ENCODE measurements around the gene EVC. TPM values are rescaled to one million over a fixed set of nuclear protein-coding genes. Genes with fewer than 3 reads are reported as not detected.
"Not testable (repeated sequence)": the region's sequence is repeated elsewhere in the genome, so short reads cannot be mapped to it uniquely, and the experiment has no call there.

Gene EVC
- total RNA-seq, 1 donor from 2014 or later, result 5.3 TPM

- DNase-seq (no peak), ATAC-seq (ENCODE audit: poor library complexity) (no peak)
- intact Hi-C loops (cut with DNase I), result no loop called here
These were observed 86.9 kb downstream of the EVC start for GRCh38 chr4:5797866-5798265.

DNA sequence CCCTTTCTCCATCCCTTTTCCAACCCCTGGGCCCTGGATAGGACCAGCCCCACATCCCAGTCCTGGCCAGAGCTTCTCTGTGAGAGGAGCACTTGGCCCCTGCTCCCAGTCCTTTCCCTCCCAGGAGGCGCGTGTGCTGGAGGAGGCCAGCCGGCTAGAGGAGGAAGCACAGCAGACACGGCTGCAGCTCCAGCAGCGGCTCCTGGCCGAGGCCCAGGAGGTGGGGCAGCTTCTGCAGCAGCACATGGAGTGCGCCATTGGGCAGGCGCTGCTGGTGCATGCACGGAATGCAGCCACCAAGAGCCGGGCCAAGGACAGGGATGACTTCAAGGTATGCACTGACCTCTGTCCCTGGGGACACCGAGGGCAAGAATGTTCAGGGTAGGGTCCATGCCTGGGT, 87.5 kb downstream of the EVC start:
- ATAC-seq (ENCODE audit: poor library complexity), result peak; percentile 71
- intact Hi-C loops (cut with DNase I), result no loop called here

GRCh38 chr4:5798946-5799345, 87.9 kb downstream of the EVC start:
- DNase-seq, result no peak
- intact Hi-C loops (cut with DNase I), result no loop called here
- ATAC-seq (ENCODE audit: poor library complexity), result no peak

More for the DNA sequence above, 87.5 kb downstream of the EVC start:
- peak; percentile 74 for DNase-seq

DNA sequence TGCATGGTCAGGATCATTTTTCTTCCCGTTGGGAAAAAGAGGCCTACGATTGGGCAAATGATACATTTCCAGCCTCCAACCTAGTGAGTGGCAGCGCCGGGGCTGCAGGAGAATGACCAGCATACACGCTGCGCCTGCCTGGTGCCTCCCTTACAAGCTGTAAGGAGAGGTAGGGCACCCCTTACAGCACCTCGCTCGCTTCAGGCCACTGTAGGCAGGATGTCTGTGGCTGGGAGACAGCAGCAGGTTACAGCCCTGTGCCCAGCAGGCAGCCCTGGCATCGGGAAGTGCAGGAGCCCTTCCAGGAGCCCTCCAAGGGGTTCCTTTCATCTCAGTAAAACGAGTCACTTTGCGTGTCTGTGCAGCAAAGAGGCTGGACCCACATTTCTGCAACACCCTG, 88.4 kb downstream of the EVC start:
- no peak for ATAC-seq (ENCODE audit: poor library complexity)
- no peak for DNase-seq
- intact Hi-C loops (cut with DNase I), result no loop called here

GRCh38 chr4:5800496-5800895, 89.5 kb downstream of the EVC start:
- intact Hi-C loops (cut with DNase I), result no loop called here
- ATAC-seq (ENCODE audit: poor library complexity), result no peak
- DNase-seq, result no peak

GRCh38 chr4:5801696-5802095, 90.7 kb downstream of the EVC start:
- ATAC-seq (ENCODE audit: poor library complexity) (no peak), DNase-seq (no peak)
- intact Hi-C loops (cut with DNase I), result no loop called here

DNA sequence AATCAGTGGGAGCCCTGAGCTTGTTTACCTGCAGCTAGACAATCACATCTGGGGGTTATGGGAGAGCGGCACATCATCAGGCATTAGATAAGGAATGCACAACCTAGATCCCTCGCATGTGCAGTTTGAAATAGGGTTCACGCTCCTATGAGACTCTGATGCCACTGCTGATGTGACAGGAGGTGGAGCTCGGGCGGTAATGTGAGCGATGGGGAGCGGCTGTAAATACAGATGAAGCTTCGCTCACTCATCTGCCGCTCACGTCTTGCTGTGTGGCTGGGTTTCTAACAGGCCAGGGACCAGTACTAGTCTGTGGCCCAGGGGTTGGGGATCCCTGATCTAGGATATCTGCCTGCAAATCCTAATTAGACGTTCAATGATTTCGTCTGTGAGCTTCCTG, 91.6 kb downstream of the EVC start:
- no peak for ATAC-seq (ENCODE audit: poor library complexity)
- no peak for DNase-seq
- intact Hi-C loops (cut with DNase I), result no loop called here

- intact Hi-C loops (cut with DNase I), result no loop called here
- DNase-seq (no peak), ATAC-seq (ENCODE audit: poor library complexity) (no peak)
These were observed 93.7 kb downstream of the EVC start for GRCh38 chr4:5804656-5805055.

GRCh38 chr4:5805270-5805669, 94.3 kb downstream of the EVC start:
- ATAC-seq (ENCODE audit: poor library complexity) (no peak), DNase-seq (no peak)
- intact Hi-C loops (cut with DNase I), result no loop called here

- intact Hi-C loops (cut with DNase I), result no loop called here
- DNase-seq (no peak), ATAC-seq (ENCODE audit: poor library complexity) (no peak)
These were observed 97.2 kb downstream of the EVC start for GRCh38 chr4:5808081-5808741.

- ATAC-seq (ENCODE audit: poor library complexity) (no peak), DNase-seq (no peak)
- intact Hi-C loops (cut with DNase I), result no loop called here
These were observed 98.3 kb downstream of the EVC start for GRCh38 chr4:5809216-5809776.

- ATAC-seq (ENCODE audit: poor library complexity), result no peak
- intact Hi-C loops (cut with DNase I), result loop anchor here (10.0 kb wide), 1 partner anchor 755 kb away; the partner anchor contains the start of gene STK32B
- DNase-seq, result no peak
These were observed 99.2 kb downstream of the EVC start for GRCh38 chr4:5810151-5810550.

DNA sequence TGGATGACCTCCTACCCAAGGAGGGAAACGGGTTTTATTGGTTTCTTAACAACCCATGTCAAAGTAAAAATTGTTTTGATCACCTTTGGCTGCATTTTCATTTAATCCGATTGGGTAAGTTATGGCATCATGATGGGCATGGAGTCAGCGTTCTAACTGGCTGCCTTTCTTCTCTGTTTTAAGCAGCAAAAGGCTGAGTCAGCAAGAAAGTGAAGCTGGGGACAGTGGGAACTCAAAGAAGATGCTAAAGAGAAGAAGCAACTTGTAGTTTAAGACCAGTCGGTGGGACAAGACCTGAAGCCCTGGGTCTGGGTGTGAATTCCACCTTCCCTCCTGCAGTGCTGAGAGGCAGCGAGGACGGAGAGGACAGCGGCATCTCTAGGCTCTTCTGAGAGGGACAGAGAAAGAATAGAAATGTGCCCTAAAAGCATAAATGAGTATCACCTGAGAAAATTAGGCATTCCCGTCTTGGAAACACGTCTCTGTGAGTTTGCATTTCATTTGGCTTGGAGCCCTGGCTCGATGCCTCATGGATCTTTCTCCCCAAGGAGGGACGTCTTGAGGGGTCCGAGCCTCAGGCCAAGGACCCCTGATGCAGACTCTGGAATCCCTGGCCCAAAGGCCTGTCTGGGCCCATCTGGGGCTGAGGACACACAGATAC, 99.9 kb downstream of the EVC start:
- no peak for DNase-seq
- ATAC-seq (ENCODE audit: poor library complexity), result no peak
- intact Hi-C loops (cut with DNase I), result loop anchor here (10.0 kb wide), 1 partner anchor 756 kb away; the partner anchor contains the start of gene STK32B

- intact Hi-C loops (cut with DNase I), result loop anchor here (10.0 kb wide), 1 partner anchor 757 kb away; the partner anchor contains the start of gene STK32B
- not testable (repeated sequence) for ATAC-seq (ENCODE audit: poor library complexity); DNase-seq
These were observed 101.1 kb downstream of the EVC start for GRCh38 chr4:5812057-5812456.

- ATAC-seq (ENCODE audit: poor library complexity) (peak; percentile 74), DNase-seq (no peak)
- intact Hi-C loops (cut with DNase I), result loop anchor here (10.0 kb wide), 1 partner anchor 758 kb away; the partner anchor contains the start of gene STK32B
These were observed 101.7 kb downstream of the EVC start for GRCh38 chr4:5812506-5813229.

DNA sequence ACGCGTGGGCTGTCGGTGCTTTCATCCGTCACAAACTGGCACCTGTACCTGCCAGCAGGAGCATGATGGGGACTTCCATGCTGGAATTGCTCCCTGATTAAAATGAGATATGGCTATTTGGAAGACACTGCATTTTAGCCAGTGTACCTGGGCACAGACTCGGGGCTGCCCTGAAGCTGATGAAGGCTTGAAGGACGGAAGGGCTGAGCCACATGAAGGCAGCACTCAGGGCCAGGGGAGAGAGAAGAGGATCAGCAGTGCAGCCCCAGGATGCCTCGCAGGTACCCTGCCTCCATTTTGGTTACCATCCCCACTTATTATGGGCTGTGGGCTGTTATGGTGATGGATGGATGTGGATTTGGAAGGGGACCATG, 102.9 kb downstream of the EVC start:
- ATAC-seq (ENCODE audit: poor library complexity) (no peak), DNase-seq (no peak)
- intact Hi-C loops (cut with DNase I), result loop anchor here (10.0 kb wide), 1 partner anchor 759 kb away; the partner anchor contains the start of gene STK32B

GRCh38 chr4:5814421-5814820, 103.4 kb downstream of the EVC start:
- ATAC-seq (ENCODE audit: poor library complexity), result no peak
- no peak for DNase-seq
- intact Hi-C loops (cut with DNase I), result loop anchor here (10.0 kb wide), 1 partner anchor 760 kb away; the partner anchor contains the start of gene STK32B

DNA sequence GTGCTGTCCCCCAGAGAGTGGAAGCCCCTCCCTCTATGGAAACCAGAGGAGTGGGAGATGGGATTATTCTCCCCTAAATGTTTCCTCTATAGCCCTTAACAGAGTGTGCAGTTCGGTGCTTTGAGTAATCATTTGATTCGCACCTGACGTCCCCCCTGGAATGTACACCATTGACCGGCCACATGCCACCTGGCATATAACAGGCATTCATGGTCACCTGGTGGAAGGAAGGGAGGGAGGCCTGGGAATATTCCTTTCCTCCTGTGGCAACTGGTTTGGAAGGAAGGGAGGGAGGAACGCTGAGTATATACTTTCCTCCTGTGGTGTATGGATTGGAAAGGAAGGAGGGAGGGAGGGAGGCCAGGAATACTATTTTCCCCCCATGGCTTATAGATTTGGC, 104.6 kb downstream of the EVC start:
- ATAC-seq (ENCODE audit: poor library complexity) (no peak), DNase-seq (no peak)
- intact Hi-C loops (cut with DNase I), result loop anchor here (10.0 kb wide), 1 partner anchor 761 kb away; the partner anchor contains the start of gene STK32B

GRCh38 chr4:5816101-5816500, 105.1 kb downstream of the EVC start:
- intact Hi-C loops (cut with DNase I), result loop anchor here (10.0 kb wide), 1 partner anchor 761 kb away; the partner anchor contains the start of gene STK32B
- DNase-seq, result no peak
- no peak for ATAC-seq (ENCODE audit: poor library complexity)
